ENCODE measurements around the gene USP10. TPM values are rescaled to one million over a fixed set of nuclear protein-coding genes. Genes with fewer than 3 reads are reported as not detected.

USP10 gene
- 68.9 TPM for polyA plus RNA-seq (2013, experiment 1 of 2)
- polyA plus RNA-seq (2013, experiment 2 of 2), result 72.2 TPM

GRCh38 chr16:84699712-84700445 lies at the start of gene USP10:
Gene USP10 (plus strand): TSS chr16:84700000. CDS start chr16:84700091, 91 bp downstream.
- Histone ChIP-seq H3K9me3 (ENCODE audit: control insufficient read depth, low read length) (no peaks in the 10 kb centered on the region), H3K4me3 (ENCODE audit: extremely low read depth, insufficient read depth, low read length, poor library complexity, severe bottlenecking) (peak within 1 kb of the TSS; percentile 96), H3K27ac (ENCODE audit: low read depth, low read length, severe bottlenecking) (peak within 1 kb of the TSS; percentile 20), H3K4me1 (ENCODE audit: control insufficient read depth, insufficient read depth, low read length, poor library complexity, severe bottlenecking) (no peaks in the 10 kb centered on the region), H3K36me3 (ENCODE audit: control insufficient read depth, insufficient read depth, low read length) (peaks cover 3% of the 10 kb centered on the region)
- WGBS, 2 experiments (ENCODE audit: insufficient coverage in 2 of 2), result 0% methylated on average over 39 to 80 of the region's 97 CpGs

- peaks cover 21% of the 10 kb centered on the region for H3K36me3 ChIP-seq (ENCODE audit: control insufficient read depth, insufficient read depth, low read length)
- no peak overlapping the region for H3K27ac ChIP-seq (ENCODE audit: low read depth, low read length, severe bottlenecking)
- H3K4me1 ChIP-seq (ENCODE audit: control insufficient read depth, insufficient read depth, low read length, poor library complexity, severe bottlenecking), result peaks cover 7% of the 10 kb centered on the region
- 86 to 95% methylated on average over 13 to 17 of the region's 20 CpGs for WGBS, 2 experiments (ENCODE audit: insufficient coverage in 2 of 2)
- no peak overlapping the region for H3K4me3 ChIP-seq (ENCODE audit: extremely low read depth, insufficient read depth, low read length, poor library complexity, severe bottlenecking)
- no peaks in the 10 kb centered on the region for H3K9me3 ChIP-seq (ENCODE audit: control insufficient read depth, low read length)
Measured at GRCh38 chr16:84650062-84650991, 49.5 kb upstream of the USP10 start.

GRCh38 chr16:84652566-84652965 lies 47.2 kb upstream of the USP10 start:
- Histone ChIP-seq H3K9me3 (ENCODE audit: control insufficient read depth, low read length) (no peaks in the 10 kb centered on the region), H3K36me3 (ENCODE audit: control insufficient read depth, insufficient read depth, low read length) (peaks cover 33% of the 10 kb centered on the region), H3K4me1 (ENCODE audit: control insufficient read depth, insufficient read depth, low read length, poor library complexity, severe bottlenecking) (peaks cover 7% of the 10 kb centered on the region), H3K27ac (ENCODE audit: low read depth, low read length, severe bottlenecking) (no peak overlapping the region), H3K4me3 (ENCODE audit: extremely low read depth, insufficient read depth, low read length, poor library complexity, severe bottlenecking) (no peak overlapping the region)
- WGBS, 2 experiments (ENCODE audit: insufficient coverage in 2 of 2), result 92 to 93% methylated on average over 2 of the region's 7 CpGs

- no peaks in the 10 kb centered on the region for H3K9me3 ChIP-seq (ENCODE audit: control insufficient read depth, low read length)
- WGBS, 2 experiments (ENCODE audit: insufficient coverage in 2 of 2), result 90 to 100% methylated on average over 2 to 3 of the region's 3 CpGs
- H3K36me3 ChIP-seq (ENCODE audit: control insufficient read depth, insufficient read depth, low read length), result peaks cover 49% of the 10 kb centered on the region
- no peak overlapping the region for H3K27ac ChIP-seq (ENCODE audit: low read depth, low read length, severe bottlenecking)
- H3K4me3 ChIP-seq (ENCODE audit: extremely low read depth, insufficient read depth, low read length, poor library complexity, severe bottlenecking), result no peak overlapping the region
- peaks cover 6% of the 10 kb centered on the region for H3K4me1 ChIP-seq (ENCODE audit: control insufficient read depth, insufficient read depth, low read length, poor library complexity, severe bottlenecking)
Measured at GRCh38 chr16:84654238-84654637, 45.6 kb upstream of the USP10 start.

- H3K27ac ChIP-seq (ENCODE audit: low read depth, low read length, severe bottlenecking), result no peak overlapping the region
- H3K36me3 ChIP-seq (ENCODE audit: control insufficient read depth, insufficient read depth, low read length), result peaks cover 57% of the 10 kb centered on the region
- H3K9me3 ChIP-seq (ENCODE audit: control insufficient read depth, low read length), result no peaks in the 10 kb centered on the region
- 72 to 82% methylated on average over 6 of the region's 6 CpGs for WGBS, 2 experiments (ENCODE audit: insufficient coverage in 2 of 2)
- H3K4me1 ChIP-seq (ENCODE audit: control insufficient read depth, insufficient read depth, low read length, poor library complexity, severe bottlenecking), result peaks cover 2% of the 10 kb centered on the region
- no peak overlapping the region for H3K4me3 ChIP-seq (ENCODE audit: extremely low read depth, insufficient read depth, low read length, poor library complexity, severe bottlenecking)
Measured at GRCh38 chr16:84654998-84655397, 44.8 kb upstream of the USP10 start.

- no peak overlapping the region for H3K27ac ChIP-seq (ENCODE audit: low read depth, low read length, severe bottlenecking)
- H3K36me3 ChIP-seq (ENCODE audit: control insufficient read depth, insufficient read depth, low read length), result peaks cover 64% of the 10 kb centered on the region
- no peak overlapping the region for H3K4me3 ChIP-seq (ENCODE audit: extremely low read depth, insufficient read depth, low read length, poor library complexity, severe bottlenecking)
- 94 to 97% methylated on average over 21 of the region's 22 CpGs for WGBS, 2 experiments (ENCODE audit: insufficient coverage in 2 of 2)
- H3K4me1 ChIP-seq (ENCODE audit: control insufficient read depth, insufficient read depth, low read length, poor library complexity, severe bottlenecking), result no peaks in the 10 kb centered on the region
- H3K9me3 ChIP-seq (ENCODE audit: control insufficient read depth, low read length), result no peaks in the 10 kb centered on the region
Measured at GRCh38 chr16:84656649-84657048, 43.2 kb upstream of the USP10 start.

- 96 to 97% methylated on average over 40 to 50 of the region's 50 CpGs for whole genome bisulfite sequencing, 2 experiments (ENCODE audit: insufficient coverage in 2 of 2)
- Histone ChIP-seq H3K4me1 (ENCODE audit: control insufficient read depth, insufficient read depth, low read length, poor library complexity, severe bottlenecking) (no peaks in the 10 kb centered on the region), H3K36me3 (ENCODE audit: control insufficient read depth, insufficient read depth, low read length) (peaks cover 67% of the 10 kb centered on the region), H3K9me3 (ENCODE audit: control insufficient read depth, low read length) (no peaks in the 10 kb centered on the region), H3K4me3 (ENCODE audit: extremely low read depth, insufficient read depth, low read length, poor library complexity, severe bottlenecking) (no peak overlapping the region), H3K27ac (ENCODE audit: low read depth, low read length, severe bottlenecking) (no peak overlapping the region)
Measured at GRCh38 chr16:84657229-84657837, 42.5 kb upstream of the USP10 start.

- Histone ChIP-seq H3K36me3 (ENCODE audit: control insufficient read depth, insufficient read depth, low read length) (peaks cover 72% of the 10 kb centered on the region), H3K27ac (ENCODE audit: low read depth, low read length, severe bottlenecking) (no peak overlapping the region), H3K4me1 (ENCODE audit: control insufficient read depth, insufficient read depth, low read length, poor library complexity, severe bottlenecking) (no peaks in the 10 kb centered on the region), H3K9me3 (ENCODE audit: control insufficient read depth, low read length) (no peaks in the 10 kb centered on the region), H3K4me3 (ENCODE audit: extremely low read depth, insufficient read depth, low read length, poor library complexity, severe bottlenecking) (no peak overlapping the region)
- WGBS, 2 experiments (ENCODE audit: insufficient coverage in 2 of 2), result 85 to 88% methylated on average over 11 of the region's 11 CpGs
Measured at GRCh38 chr16:84658690-84659089, 41.1 kb upstream of the USP10 start.

GRCh38 chr16:84659656-84660300 lies 40.0 kb upstream of the USP10 start:
- WGBS, 2 experiments (ENCODE audit: insufficient coverage in 2 of 2), result 95 to 96% methylated on average over 27 of the region's 27 CpGs
- Histone ChIP-seq H3K27ac (ENCODE audit: low read depth, low read length, severe bottlenecking) (no peak overlapping the region), H3K4me1 (ENCODE audit: control insufficient read depth, insufficient read depth, low read length, poor library complexity, severe bottlenecking) (no peaks in the 10 kb centered on the region), H3K9me3 (ENCODE audit: control insufficient read depth, low read length) (no peaks in the 10 kb centered on the region), H3K4me3 (ENCODE audit: extremely low read depth, insufficient read depth, low read length, poor library complexity, severe bottlenecking) (no peak overlapping the region), H3K36me3 (ENCODE audit: control insufficient read depth, insufficient read depth, low read length) (peaks cover 73% of the 10 kb centered on the region)

- Histone ChIP-seq H3K36me3 (ENCODE audit: control insufficient read depth, insufficient read depth, low read length) (peaks cover 73% of the 10 kb centered on the region), H3K27ac (ENCODE audit: low read depth, low read length, severe bottlenecking) (no peak overlapping the region), H3K4me1 (ENCODE audit: control insufficient read depth, insufficient read depth, low read length, poor library complexity, severe bottlenecking) (no peaks in the 10 kb centered on the region), H3K9me3 (ENCODE audit: control insufficient read depth, low read length) (no peaks in the 10 kb centered on the region), H3K4me3 (ENCODE audit: extremely low read depth, insufficient read depth, low read length, poor library complexity, severe bottlenecking) (no peak overlapping the region)
- 87 to 93% methylated on average over 5 to 6 of the region's 7 CpGs for WGBS, 2 experiments (ENCODE audit: insufficient coverage in 2 of 2)
Measured at GRCh38 chr16:84660973-84661372, 38.8 kb upstream of the USP10 start.
